Measurements from ENCODE around the gene HYKK. TPM values are rescaled to one million over a fixed set of nuclear protein-coding genes. Genes with fewer than 3 reads are reported as not detected.

HYKK gene
- total RNA-seq, 1 experiment from 2014 or later: 3.1 TPM

DNA sequence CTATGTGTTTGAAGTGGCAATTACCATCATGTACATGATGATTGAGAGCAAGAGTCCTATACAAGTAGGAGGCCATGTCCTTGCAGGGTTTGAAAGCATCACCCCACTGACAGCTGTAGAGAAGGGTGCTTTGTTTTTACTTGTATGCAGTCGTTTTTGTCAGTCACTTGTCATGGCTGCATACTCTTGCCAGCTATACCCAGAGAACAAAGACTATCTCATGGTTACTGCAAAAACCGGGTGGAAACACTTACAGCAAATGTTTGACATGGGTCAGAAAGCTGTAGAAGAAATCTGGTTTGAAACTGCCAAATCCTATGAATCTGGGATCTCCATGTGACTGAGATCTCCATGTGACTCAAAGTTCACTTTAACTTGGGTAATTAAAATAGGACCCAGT is 26.0 kb downstream of the HYKK start:
- H3K27me3 ChIP-seq (ENCODE audit: insufficient read depth, low read length): no peaks in the 10 kb centered on the region
- no peak overlapping the region for H3K14ac ChIP-seq (ENCODE audit: insufficient read depth, low read length)
- H3T11ph ChIP-seq (ENCODE audit: low read length): no peak overlapping the region
- H4K20me1 ChIP-seq (ENCODE audit: control insufficient read depth, insufficient read depth, insufficient read length): no peaks in the 10 kb centered on the region
- Mint-ChIP-seq H3K4me3 (no peak overlapping the region), H3K4me1 (no peaks in the 10 kb centered on the region), H3K27ac (no peak overlapping the region), H3K27me3 (ENCODE audit: low read depth) (no peaks in the 10 kb centered on the region; the same call in 1 of the 2 replicates), H3K36me3 (ENCODE audit: insufficient read depth in 1 of 3, low read depth in 3 of 3) (no peaks in the 10 kb centered on the region), H3K9me3 (no peaks in the 10 kb centered on the region; a peak in 1 of 5 replicates)
- no peaks in the 10 kb centered on the region for H3K79me1 ChIP-seq (ENCODE audit: insufficient read depth, low read depth, low read length, poor library complexity, severe bottlenecking)
- TF ChIP-seq, protein P1, sequence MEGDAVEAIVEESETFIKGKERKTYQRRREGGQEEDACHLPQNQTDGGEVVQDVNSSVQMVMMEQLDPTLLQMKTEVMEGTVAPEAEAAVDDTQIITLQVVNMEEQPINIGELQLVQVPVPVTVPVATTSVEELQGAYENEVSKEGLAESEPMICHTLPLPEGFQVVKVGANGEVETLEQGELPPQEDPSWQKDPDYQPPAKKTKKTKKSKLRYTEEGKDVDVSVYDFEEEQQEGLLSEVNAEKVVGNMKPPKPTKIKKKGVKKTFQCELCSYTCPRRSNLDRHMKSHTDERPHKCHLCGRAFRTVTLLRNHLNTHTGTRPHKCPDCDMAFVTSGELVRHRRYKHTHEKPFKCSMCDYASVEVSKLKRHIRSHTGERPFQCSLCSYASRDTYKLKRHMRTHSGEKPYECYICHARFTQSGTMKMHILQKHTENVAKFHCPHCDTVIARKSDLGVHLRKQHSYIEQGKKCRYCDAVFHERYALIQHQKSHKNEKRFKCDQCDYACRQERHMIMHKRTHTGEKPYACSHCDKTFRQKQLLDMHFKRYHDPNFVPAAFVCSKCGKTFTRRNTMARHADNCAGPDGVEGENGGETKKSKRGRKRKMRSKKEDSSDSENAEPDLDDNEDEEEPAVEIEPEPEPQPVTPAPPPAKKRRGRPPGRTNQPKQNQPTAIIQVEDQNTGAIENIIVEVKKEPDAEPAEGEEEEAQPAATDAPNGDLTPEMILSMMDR (conservative IDR thresholded peaks at IDR 0.05): no peak
- no peak overlapping the region for H2BK12ac ChIP-seq (ENCODE audit: insufficient read length, low read depth, low read length)
- no peak overlapping the region for H2BK15ac ChIP-seq (ENCODE audit: low read depth, low read length)
- H2BK120ac ChIP-seq (ENCODE audit: low read depth, low read length, poor library complexity, severe bottlenecking): no peak overlapping the region
- DNase-seq: no peak
- no peak overlapping the region for H3K4ac ChIP-seq (ENCODE audit: low read depth, low read length)
- H2AFZ ChIP-seq (ENCODE audit: low read length): no peak overlapping the region
- no peaks in the 10 kb centered on the region for H3K9me3 ChIP-seq (ENCODE audit: control insufficient read depth, low read depth, low read length)
- H3K56ac ChIP-seq (ENCODE audit: insufficient read length, low read depth, low read length): no peak overlapping the region
- H3K4me2 ChIP-seq (ENCODE audit: insufficient read depth, insufficient read length, low read length): no peak overlapping the region
- no peak overlapping the region for H2BK20ac ChIP-seq (ENCODE audit: low read depth, low read length, poor library complexity, severe bottlenecking)
- no peaks in the 10 kb centered on the region for H3K23me2 ChIP-seq (ENCODE audit: insufficient read length, low read depth, low read length, poor library complexity, severe bottlenecking)
- no peak overlapping the region for H4K91ac ChIP-seq (ENCODE audit: insufficient read length, low read depth, low read length)
- H2BK5ac ChIP-seq (ENCODE audit: insufficient read length, low read length): no peak overlapping the region
- H2AK5ac ChIP-seq (ENCODE audit: insufficient read length, low read length): no peak overlapping the region
- no peak overlapping the region for H4K5ac ChIP-seq (ENCODE audit: insufficient read length, low read depth, low read length)
- WGBS (ENCODE audit: extremely low coverage, insufficient read length, low lambda C conversion rate): no CpG with 5 or more reads among the region's 2 CpGs
- no peak overlapping the region for H3K18ac ChIP-seq (ENCODE audit: insufficient read length, low read depth, low read length)
- no peak overlapping the region for H3K9ac ChIP-seq (ENCODE audit: extremely low read depth, insufficient read length, low read length)
- H3K27ac ChIP-seq (ENCODE audit: insufficient read length, low read depth, low read length): no peak overlapping the region
- no peaks in the 10 kb centered on the region for H3K4me1 ChIP-seq (ENCODE audit: insufficient read depth, low read length)
- H4K8ac ChIP-seq (replicated peaks; ENCODE audit: insufficient read length, low read depth, low read length): no peak overlapping the region
- H3K79me2 ChIP-seq (ENCODE audit: insufficient read depth, low read length): no peaks in the 10 kb centered on the region
- no peak overlapping the region for H3K23ac ChIP-seq (ENCODE audit: insufficient read length, low read depth, low read length)
